ENCODE measurements around the gene TMSB15C. TPM values are rescaled to one million over a fixed set of nuclear protein-coding genes. Genes with fewer than 3 reads are reported as not detected.
A peak's percentile ranks its signal among the peaks of the same experiment; 100 is the strongest.
"Not testable (repeated sequence)": the region's sequence is repeated elsewhere in the genome, so short reads cannot be mapped to it uniquely, and the experiment has no call there.

TMSB15C gene
- total RNA-seq, 4 donors from 2014 or later, result 0.55 to 2.2 TPM; not detected in 2

GRCh38 chrX:104112326-104112951 is 36.4 kb upstream of the TMSB15C start, which contains the start of gene ZCCHC18:
Gene ZCCHC18 (plus strand): TSS chrX:104112523. CDS start chrX:104114112, 1,589 bp downstream.
- H3K27me3 ChIP-seq, result peaks cover 4% of the 10 kb centered on the region
- peak; percentile 38 for DNase-seq
- TF ChIP-seq EP300 (IDR thresholded peaks at IDR 0.05; ENCODE audit: low read depth) (no peak), POLR2AphosphoS5 (IDR thresholded peaks at IDR 0.05) (peak in 1 of 3 donors; percentile 10)
- peak within 1 kb of the TSS; percentile 38 to 66 (median 43) for H3K4me3 ChIP-seq
- intact Hi-C loops (cut with DNase I; ENCODE audit: low total_unique reads) (no loop called here), in situ Hi-C loops (cut with MboI; ENCODE audit: low pct_ligation_motif_present in 1 of 4, low pct_unique_long_range_greater_than_20kb in 1 of 4, low sequenced_read_pairs in 3 of 4) (no loop called here)
- no peaks in the 10 kb centered on the region for H3K36me3 ChIP-seq
- H3K4me1 ChIP-seq, result peaks cover 0 to 3% (median 0%) of the 10 kb centered on the region in 4 donors
- no peaks in the 10 kb centered on the region for H3K9me3 ChIP-seq
- WGBS, 2 donors (ENCODE audit: low coverage in 1 of 2), result 48% methylated on average over 64 of the region's 67 CpGs; no CpG with 5 or more reads in 1 of the 2 donors
- H3K27ac ChIP-seq, result peak within 1 kb of the TSS; percentile 75 to 81 (median 80)

GRCh38 chrX:104110491-104111240 is 34.6 kb upstream of the TMSB15C start:
- WGBS, 2 donors (ENCODE audit: low coverage in 1 of 2), result 61% methylated on average over 6 of the region's 6 CpGs; no CpG with 5 or more reads in 1 of the 2 donors
- H3K4me1 ChIP-seq; H3K27me3 ChIP-seq; in situ Hi-C loops (cut with MboI; ENCODE audit: low pct_ligation_motif_present in 1 of 4, low pct_unique_long_range_greater_than_20kb in 1 of 4, low sequenced_read_pairs in 3 of 4); H3K36me3 ChIP-seq; intact Hi-C loops (cut with DNase I; ENCODE audit: low total_unique reads); H3K4me3 ChIP-seq; H3K9me3 ChIP-seq; H3K27ac ChIP-seq; DNase-seq: not testable (repeated sequence)

GRCh38 chrX:104108955-104109354 is 32.9 kb upstream of the TMSB15C start:
- in situ Hi-C loops (cut with MboI; ENCODE audit: low pct_ligation_motif_present in 1 of 4, low pct_unique_long_range_greater_than_20kb in 1 of 4, low sequenced_read_pairs in 3 of 4), result no loop called here
- TF ChIP-seq CTCF (IDR thresholded peaks at IDR 0.05) (no peak), POLR2AphosphoS5 (IDR thresholded peaks at IDR 0.05) (no peak), POLR2A (IDR thresholded peaks at IDR 0.05) (no peak), EP300 (IDR thresholded peaks at IDR 0.05; ENCODE audit: low read depth) (no peak)
- Histone ChIP-seq H3K9me3 (no peaks in the 10 kb centered on the region), H3K36me3 (no peaks in the 10 kb centered on the region), H3K27me3 (peaks cover 4% of the 10 kb centered on the region), H3K4me3 (no peak overlapping the region), H3K4me1 (peaks cover 0 to 3% (median 0%) of the 10 kb centered on the region in 4 donors), H3K27ac (no peak overlapping the region)
- DNase-seq, result no peak
- 60 to 90% methylated on average over 1 of the region's 1 CpG for WGBS, 2 donors (ENCODE audit: low coverage in 1 of 2)
- intact Hi-C loops (cut with DNase I; ENCODE audit: low total_unique reads), result no loop called here

GRCh38 chrX:104105330-104106262 is 29.6 kb upstream of the TMSB15C start:
- no peak overlapping the region for H3K4me3 ChIP-seq
- 65 to 75% methylated on average over 7 to 11 of the region's 11 CpGs for WGBS, 2 donors (ENCODE audit: low coverage in 1 of 2)
- TF ChIP-seq POLR2AphosphoS5 (IDR thresholded peaks at IDR 0.05) (no peak), CTCF (IDR thresholded peaks at IDR 0.05) (no peak), POLR2A (IDR thresholded peaks at IDR 0.05) (no peak), EP300 (IDR thresholded peaks at IDR 0.05; ENCODE audit: low read depth) (no peak)
- H3K27ac ChIP-seq, result no peak overlapping the region
- H3K27me3 ChIP-seq, result no peaks in the 10 kb centered on the region
- no peaks in the 10 kb centered on the region for H3K4me1 ChIP-seq
- no peaks in the 10 kb centered on the region for H3K9me3 ChIP-seq
- H3K36me3 ChIP-seq, result no peaks in the 10 kb centered on the region
- intact Hi-C loops (cut with DNase I; ENCODE audit: low total_unique reads), result no loop called here
- in situ Hi-C loops (cut with MboI; ENCODE audit: low pct_ligation_motif_present in 1 of 4, low pct_unique_long_range_greater_than_20kb in 1 of 4, low sequenced_read_pairs in 3 of 4), result no loop called here
- no peak for DNase-seq

All from transverse colon (tissue), 4 donors.